ENCODE data around the gene STAG3. TPM values are rescaled to one million over a fixed set of nuclear protein-coding genes. Genes with fewer than 3 reads are reported as not detected.

STAG3 gene
- total and polyA plus RNA-seq, 9 donors = 1.6 to 20.2 (median 12.9) TPM

DNA sequence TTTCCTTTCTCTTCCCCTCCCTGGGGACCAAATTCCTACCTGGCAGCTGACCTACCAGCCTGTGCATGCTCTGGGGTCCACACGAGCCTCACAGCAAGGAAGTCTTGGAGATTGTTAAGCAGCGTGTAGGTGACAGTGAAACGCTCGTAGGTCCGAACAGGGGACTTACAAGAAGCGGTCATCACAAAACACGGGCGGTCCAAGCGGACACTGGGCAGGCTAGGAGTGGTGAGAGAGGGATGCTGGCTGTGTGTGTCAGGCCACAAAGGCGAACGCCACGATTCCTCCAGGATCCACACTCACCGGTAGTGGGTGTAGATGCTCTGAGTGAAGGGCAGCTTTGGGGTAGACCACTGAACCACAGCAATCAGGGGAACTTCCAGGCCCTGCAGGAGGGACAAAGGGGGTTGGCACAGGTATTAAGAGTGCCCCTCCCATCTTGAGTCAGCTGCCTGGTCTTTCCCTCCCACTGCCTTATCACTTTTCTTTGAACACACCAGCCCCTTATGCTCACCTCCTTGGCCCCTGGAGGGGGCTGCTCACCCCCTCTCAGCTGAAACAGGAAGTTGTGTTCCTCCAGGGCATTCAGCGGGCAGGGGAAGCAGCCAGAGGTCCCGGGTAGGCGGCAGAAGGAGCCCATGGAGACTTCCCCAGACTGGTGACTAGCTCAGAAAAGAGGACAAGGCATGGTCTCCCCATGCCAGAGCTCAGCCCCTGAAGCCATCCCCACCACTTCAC, 21.2 kb upstream of the STAG3 start:
- Histone ChIP-seq H3K4me3 (ENCODE audit: low read length) (no peak overlapping the region), H3K27me3 (ENCODE audit: control insufficient read depth, insufficient read depth, low read length) (no peaks in the 10 kb centered on the region), H3K4me1 (ENCODE audit: control insufficient read depth, insufficient read depth, low read length) (peaks cover 16% of the 10 kb centered on the region), H3K36me3 (ENCODE audit: control insufficient read depth, insufficient read depth, low read length) (peaks cover 45% of the 10 kb centered on the region), H3K27ac (ENCODE audit: low read length) (no peak overlapping the region), H3K9me3 (replicated peaks; ENCODE audit: control insufficient read depth, low read depth, low read length) (no peaks in the 10 kb centered on the region)
- WGBS (ENCODE audit: insufficient coverage) = 80% methylated on average over 11 of the region's 16 CpGs
- no peak for DNase-seq

- H3K4me3 ChIP-seq (ENCODE audit: low read length) = no peak overlapping the region
- DNase-seq = no peak
- H3K9me3 ChIP-seq (replicated peaks; ENCODE audit: control insufficient read depth, low read depth, low read length) = no peaks in the 10 kb centered on the region
- no peak overlapping the region for H3K27ac ChIP-seq (ENCODE audit: low read length)
- peaks cover 45% of the 10 kb centered on the region for H3K36me3 ChIP-seq (ENCODE audit: control insufficient read depth, insufficient read depth, low read length)
- H3K4me1 ChIP-seq (ENCODE audit: control insufficient read depth, insufficient read depth, low read length) = peaks cover 16% of the 10 kb centered on the region
- WGBS (ENCODE audit: insufficient coverage) = 0% methylated on average over 1 of the region's 5 CpGs
- no peaks in the 10 kb centered on the region for H3K27me3 ChIP-seq (ENCODE audit: control insufficient read depth, insufficient read depth, low read length)
These were observed 20.7 kb upstream of the STAG3 start for GRCh38 chr7:100157069-100157333.

GRCh38 chr7:100157334-100158228, 20.1 kb upstream of the STAG3 start:
- H3K27ac ChIP-seq (ENCODE audit: low read length) = no peak overlapping the region
- peaks cover 16% of the 10 kb centered on the region for H3K4me1 ChIP-seq (ENCODE audit: control insufficient read depth, insufficient read depth, low read length)
- peaks cover 43% of the 10 kb centered on the region for H3K36me3 ChIP-seq (ENCODE audit: control insufficient read depth, insufficient read depth, low read length)
- no peak for DNase-seq
- peak overlapping the region; percentile 48 for H3K4me3 ChIP-seq (ENCODE audit: low read length)
- no peaks in the 10 kb centered on the region for H3K27me3 ChIP-seq (ENCODE audit: control insufficient read depth, insufficient read depth, low read length)
- H3K9me3 ChIP-seq (replicated peaks; ENCODE audit: control insufficient read depth, low read depth, low read length) = no peaks in the 10 kb centered on the region
- WGBS (ENCODE audit: insufficient coverage) = 11% methylated on average over 15 of the region's 32 CpGs

DNA sequence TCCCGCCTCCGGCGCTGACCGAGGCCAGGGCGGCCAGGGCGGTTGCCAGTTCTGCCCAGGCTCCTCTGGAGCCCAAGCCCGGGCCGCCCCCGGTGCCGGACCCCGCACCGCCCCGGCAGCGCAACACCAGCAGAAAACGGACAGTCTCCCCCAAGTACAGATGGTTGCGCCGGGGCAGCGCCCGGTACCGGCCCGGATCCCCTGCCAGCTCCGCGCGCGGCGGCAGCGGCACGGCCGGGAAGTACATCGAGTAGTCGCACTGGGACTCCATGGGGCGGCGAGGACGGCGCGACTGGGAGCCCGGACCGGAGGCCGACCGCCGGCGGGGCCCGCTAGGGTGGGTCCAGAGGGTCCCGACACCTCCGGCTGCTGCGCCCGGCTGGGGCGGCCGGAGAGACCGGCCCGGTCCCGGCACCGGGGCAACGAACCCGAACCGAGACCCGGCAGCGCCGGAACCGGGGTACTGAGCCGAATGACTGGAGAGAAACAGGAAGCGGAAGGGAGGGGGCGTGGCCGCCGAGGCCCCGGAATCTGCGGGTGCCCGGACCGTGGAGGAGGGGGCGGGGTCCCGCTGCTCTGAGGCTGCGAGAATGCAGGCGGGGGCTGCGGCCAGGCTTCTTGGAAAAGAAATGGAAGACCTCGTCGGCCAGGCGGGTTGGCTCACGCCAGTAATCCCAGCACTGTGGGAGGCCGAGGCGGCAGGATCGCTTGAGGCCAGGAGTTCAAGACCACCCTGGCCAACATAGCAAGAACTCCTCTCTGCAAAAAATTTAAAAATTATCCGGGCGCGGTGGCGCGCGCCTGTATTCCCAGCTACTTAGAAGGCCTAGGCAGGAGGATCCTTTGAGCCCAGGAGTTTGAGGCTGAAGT, 19.3 kb upstream of the STAG3 start, which contains the start of gene TRAPPC14:
TRAPPC14 (minus strand) TSS at position 495 of the 870 bp plus-strand sequence; CDS start at position 271, 224 bp downstream.
- H3K27me3 ChIP-seq (ENCODE audit: control insufficient read depth, insufficient read depth, low read length) = no peaks in the 10 kb centered on the region
- peaks cover 16% of the 10 kb centered on the region for H3K4me1 ChIP-seq (ENCODE audit: control insufficient read depth, insufficient read depth, low read length)
- H3K4me3 ChIP-seq (ENCODE audit: low read length) = peak within 1 kb of the TSS; percentile 48
- DNase-seq = peak; percentile 94
- H3K27ac ChIP-seq (ENCODE audit: low read length) = peak within 1 kb of the TSS; percentile 90
- under 1% methylated on average over 75 of the region's 87 CpGs for WGBS (ENCODE audit: insufficient coverage)
- no peaks in the 10 kb centered on the region for H3K9me3 ChIP-seq (replicated peaks; ENCODE audit: control insufficient read depth, low read depth, low read length)
- H3K36me3 ChIP-seq (ENCODE audit: control insufficient read depth, insufficient read depth, low read length) = peaks cover 37% of the 10 kb centered on the region

- no peak for DNase-seq
- H3K27me3 ChIP-seq (ENCODE audit: control insufficient read depth, insufficient read depth, low read length) = no peaks in the 10 kb centered on the region
- WGBS (ENCODE audit: insufficient coverage) = 86% methylated on average over 1 of the region's 7 CpGs
- no peaks in the 10 kb centered on the region for H3K9me3 ChIP-seq (replicated peaks; ENCODE audit: control insufficient read depth, low read depth, low read length)
- peaks cover 34% of the 10 kb centered on the region for H3K36me3 ChIP-seq (ENCODE audit: control insufficient read depth, insufficient read depth, low read length)
- H3K4me3 ChIP-seq (ENCODE audit: low read length) = peak overlapping the region; percentile 48
- peak overlapping the region; percentile 90 for H3K27ac ChIP-seq (ENCODE audit: low read length)
- peaks cover 16% of the 10 kb centered on the region for H3K4me1 ChIP-seq (ENCODE audit: control insufficient read depth, insufficient read depth, low read length)
These were observed 18.6 kb upstream of the STAG3 start for GRCh38 chr7:100159099-100159623.

- WGBS (ENCODE audit: insufficient coverage) = 91% methylated on average over 16 of the region's 18 CpGs
These were observed 17.7 kb upstream of the STAG3 start for GRCh38 chr7:100160067-100160466.

GRCh38 chr7:100163006-100163531, 14.6 kb upstream of the STAG3 start:
- no peaks in the 10 kb centered on the region for H3K9me3 ChIP-seq (replicated peaks; ENCODE audit: control insufficient read depth, low read depth, low read length)
- peaks cover 24% of the 10 kb centered on the region for H3K4me1 ChIP-seq (ENCODE audit: control insufficient read depth, insufficient read depth, low read length)
- 66% methylated on average over 5 of the region's 6 CpGs for WGBS (ENCODE audit: insufficient coverage)
- H3K36me3 ChIP-seq (ENCODE audit: control insufficient read depth, insufficient read depth, low read length) = peaks cover 3% of the 10 kb centered on the region
- H3K27me3 ChIP-seq (ENCODE audit: control insufficient read depth, insufficient read depth, low read length) = peaks cover 17% of the 10 kb centered on the region
- DNase-seq = no peak
- no peak overlapping the region for H3K27ac ChIP-seq (ENCODE audit: low read length)
- H3K4me3 ChIP-seq (ENCODE audit: low read length) = no peak overlapping the region

More at GRCh38 chr7:100160067-100160466, 17.7 kb upstream of the STAG3 start:
- no peaks in the 10 kb centered on the region for H3K27me3 ChIP-seq (ENCODE audit: control insufficient read depth, insufficient read depth, low read length)
- peaks cover 16% of the 10 kb centered on the region for H3K4me1 ChIP-seq (ENCODE audit: control insufficient read depth, insufficient read depth, low read length)
- H3K36me3 ChIP-seq (ENCODE audit: control insufficient read depth, insufficient read depth, low read length) = peaks cover 25% of the 10 kb centered on the region
- H3K9me3 ChIP-seq (replicated peaks; ENCODE audit: control insufficient read depth, low read depth, low read length) = no peaks in the 10 kb centered on the region
- no peak overlapping the region for H3K4me3 ChIP-seq (ENCODE audit: low read length)
- H3K27ac ChIP-seq (ENCODE audit: low read length) = no peak overlapping the region
- DNase-seq = no peak

- peaks cover 20% of the 10 kb centered on the region for H3K27me3 ChIP-seq (ENCODE audit: control insufficient read depth, insufficient read depth, low read length)
- H3K4me1 ChIP-seq (ENCODE audit: control insufficient read depth, insufficient read depth, low read length) = peaks cover 31% of the 10 kb centered on the region
- DNase-seq = no peak
- peaks cover 3% of the 10 kb centered on the region for H3K36me3 ChIP-seq (ENCODE audit: control insufficient read depth, insufficient read depth, low read length)
- H3K9me3 ChIP-seq (replicated peaks; ENCODE audit: control insufficient read depth, low read depth, low read length) = no peaks in the 10 kb centered on the region
- WGBS (ENCODE audit: insufficient coverage) = 93% methylated on average over 3 of the region's 5 CpGs
- no peak overlapping the region for H3K4me3 ChIP-seq (ENCODE audit: low read length)
- H3K27ac ChIP-seq (ENCODE audit: low read length) = no peak overlapping the region
These were observed 13.8 kb upstream of the STAG3 start for GRCh38 chr7:100163871-100164270.

DNA sequence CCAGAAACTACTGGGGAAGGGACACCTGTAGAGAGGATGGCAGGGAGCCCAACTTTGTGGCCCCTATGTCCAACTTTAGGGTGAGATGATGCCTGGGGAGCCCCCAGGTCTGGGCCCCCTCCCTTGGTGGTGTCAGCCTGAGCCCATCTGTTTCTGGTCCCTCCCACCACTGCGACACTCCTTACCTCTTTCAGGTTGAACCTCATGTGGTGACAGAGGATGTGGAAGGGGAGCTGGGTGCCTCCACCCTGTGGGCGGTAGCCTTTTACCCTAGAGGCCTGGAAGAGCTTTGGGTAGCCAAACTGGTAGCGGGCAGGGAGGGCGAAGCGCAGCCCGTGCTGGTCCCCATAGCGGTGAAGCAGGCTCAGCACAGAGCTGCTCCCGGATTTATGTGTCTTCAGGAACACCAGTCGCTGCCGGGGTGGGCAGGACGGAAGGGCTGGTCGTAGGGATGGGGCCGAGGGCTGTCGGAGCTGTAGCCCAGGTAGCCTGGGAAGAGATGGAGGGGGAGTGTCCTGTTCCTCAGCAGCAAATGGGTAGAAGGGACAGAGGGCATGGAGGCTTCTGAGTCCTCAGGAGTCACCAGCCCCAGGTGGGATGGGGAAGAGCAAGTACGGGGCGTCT, 11.3 kb upstream of the STAG3 start:
- peaks cover 3% of the 10 kb centered on the region for H3K36me3 ChIP-seq (ENCODE audit: control insufficient read depth, insufficient read depth, low read length)
- peaks cover 36% of the 10 kb centered on the region for H3K4me1 ChIP-seq (ENCODE audit: control insufficient read depth, insufficient read depth, low read length)
- DNase-seq = no peak
- H3K27ac ChIP-seq (ENCODE audit: low read length) = no peak overlapping the region
- H3K4me3 ChIP-seq (ENCODE audit: low read length) = no peak overlapping the region
- no peaks in the 10 kb centered on the region for H3K9me3 ChIP-seq (replicated peaks; ENCODE audit: control insufficient read depth, low read depth, low read length)
- H3K27me3 ChIP-seq (ENCODE audit: control insufficient read depth, insufficient read depth, low read length) = peaks cover 29% of the 10 kb centered on the region
- 56% methylated on average over 15 of the region's 16 CpGs for WGBS (ENCODE audit: insufficient coverage)
